ENCODE results near the gene MYO5B.
A peak's percentile ranks its signal among the peaks of the same experiment; 100 is the strongest.

MYO5B gene

GRCh38 chr18:50013363-50014138 is 181.4 kb downstream of the MYO5B start:
- H3K4me3 ChIP-seq (ENCODE audit: low read depth, low read length): no peak overlapping the region
- in situ Hi-C loops (cut with HindIII; ENCODE audit: low sequenced_read_pairs): no loop called here
- TF ChIP-seq, protein P1, sequence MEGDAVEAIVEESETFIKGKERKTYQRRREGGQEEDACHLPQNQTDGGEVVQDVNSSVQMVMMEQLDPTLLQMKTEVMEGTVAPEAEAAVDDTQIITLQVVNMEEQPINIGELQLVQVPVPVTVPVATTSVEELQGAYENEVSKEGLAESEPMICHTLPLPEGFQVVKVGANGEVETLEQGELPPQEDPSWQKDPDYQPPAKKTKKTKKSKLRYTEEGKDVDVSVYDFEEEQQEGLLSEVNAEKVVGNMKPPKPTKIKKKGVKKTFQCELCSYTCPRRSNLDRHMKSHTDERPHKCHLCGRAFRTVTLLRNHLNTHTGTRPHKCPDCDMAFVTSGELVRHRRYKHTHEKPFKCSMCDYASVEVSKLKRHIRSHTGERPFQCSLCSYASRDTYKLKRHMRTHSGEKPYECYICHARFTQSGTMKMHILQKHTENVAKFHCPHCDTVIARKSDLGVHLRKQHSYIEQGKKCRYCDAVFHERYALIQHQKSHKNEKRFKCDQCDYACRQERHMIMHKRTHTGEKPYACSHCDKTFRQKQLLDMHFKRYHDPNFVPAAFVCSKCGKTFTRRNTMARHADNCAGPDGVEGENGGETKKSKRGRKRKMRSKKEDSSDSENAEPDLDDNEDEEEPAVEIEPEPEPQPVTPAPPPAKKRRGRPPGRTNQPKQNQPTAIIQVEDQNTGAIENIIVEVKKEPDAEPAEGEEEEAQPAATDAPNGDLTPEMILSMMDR (IDR thresholded peaks at IDR 0.05; ENCODE audit: low read depth, low read length): no peak
- no peak for DNase-seq (ENCODE audit: low read depth, low spot score)

DNA sequence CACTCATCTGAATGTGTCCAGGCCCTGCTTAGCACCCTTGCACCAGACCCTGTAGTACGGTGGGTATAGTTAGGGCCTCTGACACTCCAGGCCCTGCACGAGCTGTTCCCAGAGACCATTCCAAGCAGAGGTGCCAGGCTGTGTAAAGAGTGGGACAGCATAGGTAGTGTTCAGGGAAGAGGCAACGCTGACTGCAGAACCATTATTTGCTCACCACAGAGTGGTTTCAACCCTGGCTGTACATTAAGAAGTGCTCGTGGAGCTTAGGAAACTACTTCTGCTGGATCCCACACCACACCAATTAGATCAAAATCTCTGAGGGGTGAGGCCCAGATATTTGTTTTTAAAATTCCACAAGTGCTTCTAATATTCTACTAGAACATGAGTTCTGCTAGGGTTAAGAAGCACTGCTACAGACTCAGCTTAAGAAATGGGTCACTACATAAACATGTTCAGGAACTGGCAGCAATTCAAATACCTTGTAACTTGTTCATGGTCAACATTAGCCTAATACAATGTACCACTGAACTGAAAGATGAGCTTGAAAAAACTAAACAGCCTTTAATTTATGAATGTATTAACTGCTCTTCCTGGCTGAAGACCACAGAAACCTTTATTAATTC is 183.0 kb downstream of the MYO5B start:
- in situ Hi-C loops (cut with HindIII; ENCODE audit: low sequenced_read_pairs): no loop called here
- peak; percentile 87 for DNase-seq (ENCODE audit: low read depth, low spot score)
- TF ChIP-seq, protein P1 (IDR thresholded peaks at IDR 0.05; ENCODE audit: low read depth, low read length): no peak
- no peak overlapping the region for H3K4me3 ChIP-seq (ENCODE audit: low read depth, low read length)

DNA sequence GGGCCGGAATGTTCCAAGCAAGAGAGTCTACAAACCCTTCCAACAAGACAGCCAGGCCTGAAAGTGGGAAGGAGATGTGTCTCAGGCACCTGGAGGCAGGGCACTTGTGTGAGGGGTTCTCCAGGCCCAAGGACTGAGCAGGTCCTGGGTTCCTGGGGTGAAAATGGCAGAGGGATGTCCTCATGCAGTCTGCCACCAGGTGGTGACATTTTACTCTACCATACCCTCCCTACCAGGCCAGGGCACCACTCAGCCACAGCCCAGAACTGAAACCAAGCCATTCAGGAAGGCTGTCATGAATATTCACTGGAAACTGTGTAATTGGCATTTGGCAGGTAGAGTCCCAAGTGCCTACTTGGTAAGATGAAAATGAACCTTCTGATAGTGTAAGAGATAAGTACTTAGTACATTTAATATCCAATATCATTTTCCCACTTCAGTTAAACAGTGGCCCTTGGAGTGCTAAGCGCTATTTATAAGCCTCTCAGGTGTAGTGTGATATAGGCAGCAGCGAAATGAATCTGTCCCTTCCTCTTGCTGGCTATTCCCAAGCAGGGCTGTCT is 185.1 kb downstream of the MYO5B start:
- in situ Hi-C loops (cut with HindIII; ENCODE audit: low sequenced_read_pairs): no loop called here
- TF ChIP-seq, protein P1 (IDR thresholded peaks at IDR 0.05; ENCODE audit: low read depth, low read length): peak; percentile 50
- no peak overlapping the region for H3K4me3 ChIP-seq (ENCODE audit: low read depth, low read length)
- no peak for DNase-seq (ENCODE audit: low read depth, low spot score)

DNA sequence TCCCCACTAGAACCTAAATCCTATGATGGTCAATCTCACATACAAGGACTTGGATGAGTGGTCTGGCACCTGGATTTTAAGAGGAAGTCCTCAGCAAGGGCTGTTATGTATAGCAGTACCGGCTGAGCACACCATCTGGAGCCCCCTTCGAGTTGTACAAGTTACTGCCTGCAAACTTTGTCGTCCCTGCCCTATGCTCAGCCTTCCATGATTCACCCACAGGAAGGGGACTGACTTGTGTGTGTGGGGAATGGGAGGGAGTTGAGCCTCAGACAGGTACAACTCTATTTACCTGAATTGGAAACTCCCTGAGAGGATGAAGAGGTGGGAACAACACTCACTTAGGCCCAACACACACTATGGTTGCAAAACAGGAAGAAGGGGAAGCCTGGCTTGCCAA is 186.6 kb downstream of the MYO5B start:
- DNase-seq (ENCODE audit: low read depth, low spot score): no peak
- no peak overlapping the region for H3K4me3 ChIP-seq (ENCODE audit: low read depth, low read length)
- TF ChIP-seq, protein P1 (IDR thresholded peaks at IDR 0.05; ENCODE audit: low read depth, low read length): no peak
- in situ Hi-C loops (cut with HindIII; ENCODE audit: low sequenced_read_pairs): no loop called here

GRCh38 chr18:50006470-50007046 is 188.4 kb downstream of the MYO5B start:
- DNase-seq (ENCODE audit: low read depth, low spot score): no peak
- no peak overlapping the region for H3K4me3 ChIP-seq (ENCODE audit: low read depth, low read length)
- TF ChIP-seq, protein P1 (IDR thresholded peaks at IDR 0.05; ENCODE audit: low read depth, low read length): no peak
- in situ Hi-C loops (cut with HindIII; ENCODE audit: low sequenced_read_pairs): no loop called here

GRCh38 chr18:50004013-50004412 is 190.9 kb downstream of the MYO5B start:
- no peak overlapping the region for H3K4me3 ChIP-seq (ENCODE audit: low read depth, low read length)
- in situ Hi-C loops (cut with HindIII; ENCODE audit: low sequenced_read_pairs): no loop called here
- TF ChIP-seq, protein P1 (IDR thresholded peaks at IDR 0.05; ENCODE audit: low read depth, low read length): no peak
- no peak for DNase-seq (ENCODE audit: low read depth, low spot score)

Measured in astrocyte of the spinal cord (primary cell).